ENCODE measurements around the gene CHM. TPM values are rescaled to one million over a fixed set of nuclear protein-coding genes. Genes with fewer than 3 reads are reported as not detected.
"Not testable (repeated sequence)": the region's sequence is repeated elsewhere in the genome, so short reads cannot be mapped to it uniquely, and the experiment has no call there.

The CHM gene
- polyA plus RNA-seq, 3 donors from 2014 or later = 5.8 to 9.7 (median 5.9) TPM

DNA sequence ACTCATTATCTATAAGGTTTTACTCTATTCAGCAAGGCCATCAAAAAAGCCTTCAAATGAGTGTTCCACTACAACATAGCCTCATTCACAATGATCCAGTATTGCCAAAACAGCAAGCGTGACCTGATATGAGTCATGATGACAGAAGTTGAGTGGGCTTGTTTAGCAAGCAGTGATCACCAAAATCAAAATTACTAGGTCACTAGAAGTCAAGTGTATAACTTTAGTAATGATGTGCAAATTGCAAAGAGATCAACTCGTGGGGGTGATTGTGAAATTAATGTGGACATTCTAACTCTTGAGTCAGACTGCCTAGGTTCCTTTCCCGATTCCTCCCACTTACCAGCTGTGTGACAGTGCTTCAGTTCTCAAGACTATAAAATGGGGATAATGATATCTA, 124.5 kb downstream of the CHM start:
- H3K36me3 Mint-ChIP-seq = peaks cover 0 to 5% (median 0%) of the 10 kb centered on the region in 3 donors
- H3K27ac Mint-ChIP-seq = no peak overlapping the region
- peaks cover 11 to 13% of the 10 kb centered on the region in 2 donors for H3K4me1 Mint-ChIP-seq
- no peaks in the 10 kb centered on the region for H3K9me3 Mint-ChIP-seq
- H3K4me3 Mint-ChIP-seq = no peak overlapping the region
- peaks cover 0 to 2% (median 0%) of the 10 kb centered on the region in 3 donors for H3K27me3 Mint-ChIP-seq (ENCODE audit: low read depth in 3 of 3)
- DNase-seq = no peak

DNA sequence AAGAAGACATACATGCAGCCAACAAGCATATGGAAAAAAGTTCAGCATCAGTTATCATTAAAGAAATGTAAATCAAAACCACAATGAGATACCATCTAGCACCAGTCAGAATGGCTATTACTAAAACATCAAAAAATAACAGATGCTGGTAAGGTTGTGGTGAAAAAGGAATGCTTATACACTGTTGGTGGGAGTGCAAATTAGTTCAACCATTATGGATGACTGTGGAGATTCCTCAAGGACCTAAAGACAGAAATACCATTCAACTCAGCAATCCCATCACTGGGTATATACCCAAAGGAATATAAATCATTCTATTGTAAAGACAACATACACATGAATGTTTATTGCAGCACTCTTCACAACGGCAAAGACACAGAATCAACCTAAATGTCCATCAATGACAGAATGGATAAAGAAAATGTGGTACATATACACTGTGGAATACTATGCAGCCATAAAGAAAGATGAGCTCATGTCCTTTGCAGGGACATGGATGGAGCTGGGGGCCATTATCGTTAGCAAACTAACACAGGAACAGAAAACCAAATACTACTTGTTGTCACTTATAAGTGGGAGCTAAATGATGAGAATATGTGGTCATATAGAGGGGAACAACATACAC, 130.6 kb downstream of the CHM start:
- H3K27ac Mint-ChIP-seq = peak overlapping the region in 1 of 6 donors; percentile 50
- H3K4me1 Mint-ChIP-seq = peaks cover 23 to 33% of the 10 kb centered on the region in 2 donors
- H3K9me3 Mint-ChIP-seq; H3K36me3 Mint-ChIP-seq; H3K27me3 Mint-ChIP-seq (ENCODE audit: low read depth in 3 of 3); H3K4me3 Mint-ChIP-seq; DNase-seq: not testable (repeated sequence)

DNA sequence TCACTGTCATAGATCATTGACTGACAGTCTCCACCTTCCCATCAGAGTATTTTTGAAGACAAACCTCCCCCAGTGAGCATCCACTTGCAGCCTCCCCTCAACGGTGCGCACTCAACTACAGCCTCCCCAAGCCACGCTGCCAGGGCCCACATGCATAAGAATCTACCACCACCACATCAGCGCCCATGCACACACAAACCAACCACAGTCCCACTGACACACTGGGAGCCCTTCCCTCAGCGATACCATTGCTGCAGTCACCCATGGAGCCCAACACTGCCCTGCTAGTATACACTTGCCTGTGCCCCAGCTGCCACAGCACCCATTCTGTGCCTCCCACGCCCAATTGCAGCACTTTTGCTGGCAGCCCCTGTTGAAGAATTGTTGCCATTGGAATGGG, 132.9 kb downstream of the CHM start:
- Mint-ChIP-seq H3K4me1 (peaks cover 23 to 33% of the 10 kb centered on the region in 2 donors), H3K27me3 (ENCODE audit: low read depth in 3 of 3) (peaks cover 0 to 2% (median 0%) of the 10 kb centered on the region in 3 donors)

DNA sequence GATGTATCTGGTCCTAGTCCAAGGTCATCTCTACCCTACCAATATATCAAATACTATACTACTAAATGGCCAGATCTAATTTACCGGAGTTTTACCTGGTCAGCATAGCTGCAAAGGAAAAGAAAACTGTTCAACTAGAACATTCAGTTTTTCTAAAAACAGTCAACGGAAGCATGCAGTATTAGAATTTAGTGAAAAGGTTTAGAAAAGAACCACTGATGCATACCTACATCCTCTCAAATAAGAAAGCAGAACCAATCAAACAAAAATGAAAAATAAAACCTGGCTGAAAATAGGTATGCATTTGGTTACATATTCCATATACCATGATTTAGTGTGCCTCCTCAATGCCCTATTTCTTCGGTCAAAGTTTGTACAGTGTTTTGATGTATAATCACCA, 140.0 kb downstream of the CHM start:
- Mint-ChIP-seq H3K27me3 (ENCODE audit: low read depth in 3 of 3) (peaks cover 0 to 5% (median 0%) of the 10 kb centered on the region in 3 donors), H3K27ac (no peak overlapping the region), H3K9me3 (no peaks in the 10 kb centered on the region), H3K4me1 (no peaks in the 10 kb centered on the region), H3K4me3 (no peak overlapping the region), H3K36me3 (no peaks in the 10 kb centered on the region)
- DNase-seq = no peak

More for the DNA sequence above, 132.9 kb downstream of the CHM start:
- Mint-ChIP-seq H3K27ac (no peak overlapping the region), H3K36me3 (peaks cover 0 to 5% (median 0%) of the 10 kb centered on the region in 3 donors), H3K4me3 (no peak overlapping the region), H3K9me3 (no peaks in the 10 kb centered on the region)
- DNase-seq = no peak

DNA sequence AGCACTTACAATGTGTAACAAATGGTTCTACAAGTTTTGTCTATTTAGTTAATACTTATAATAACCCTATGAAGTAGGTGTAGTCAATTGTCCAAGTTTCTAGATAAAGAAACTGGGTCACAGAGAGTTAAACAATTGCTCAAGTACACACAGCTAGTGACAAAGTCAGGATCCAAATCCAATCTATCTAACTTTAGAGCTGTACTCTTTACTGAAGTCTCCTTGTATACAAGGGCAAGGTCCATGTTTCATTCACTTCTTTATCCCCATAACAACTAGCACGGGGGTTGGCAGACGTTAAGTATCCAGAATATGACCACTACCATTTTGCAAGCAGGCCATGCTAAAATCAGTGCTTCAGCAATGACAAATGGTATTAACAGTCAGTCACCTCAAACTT, 141.0 kb downstream of the CHM start:
- Mint-ChIP-seq H3K36me3 (no peaks in the 10 kb centered on the region), H3K4me3 (no peak overlapping the region), H3K27ac (no peak overlapping the region), H3K27me3 (ENCODE audit: low read depth in 3 of 3) (peaks cover 0 to 5% (median 0%) of the 10 kb centered on the region in 3 donors), H3K9me3 (no peaks in the 10 kb centered on the region), H3K4me1 (no peaks in the 10 kb centered on the region)
- no peak for DNase-seq

DNA sequence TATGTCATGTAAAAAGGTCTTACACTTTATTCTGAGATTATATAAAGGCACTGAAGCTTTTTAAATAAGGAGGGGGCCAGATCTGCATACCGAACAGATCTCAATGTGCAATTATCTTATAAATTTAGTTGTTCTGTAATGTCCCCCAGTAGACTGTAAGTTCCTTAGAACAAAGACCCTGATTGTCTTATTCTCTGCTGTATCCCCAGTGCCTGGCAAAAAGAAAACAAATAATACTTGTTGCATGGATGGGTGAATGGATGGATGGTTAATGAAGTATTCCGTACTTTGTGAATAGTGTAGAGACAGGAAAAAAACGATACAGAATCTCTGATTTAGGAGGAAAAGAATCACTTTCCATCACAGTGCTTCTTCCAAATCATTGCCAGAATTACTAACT, 141.5 kb downstream of the CHM start:
- no peak overlapping the region for H3K27ac Mint-ChIP-seq
- H3K4me3 Mint-ChIP-seq = no peak overlapping the region
- no peaks in the 10 kb centered on the region for H3K9me3 Mint-ChIP-seq
- H3K27me3 Mint-ChIP-seq (ENCODE audit: low read depth in 3 of 3) = peaks cover 0 to 5% (median 0%) of the 10 kb centered on the region in 3 donors
- H3K36me3 Mint-ChIP-seq = no peaks in the 10 kb centered on the region
- DNase-seq = no peak
- H3K4me1 Mint-ChIP-seq = no peaks in the 10 kb centered on the region

DNA sequence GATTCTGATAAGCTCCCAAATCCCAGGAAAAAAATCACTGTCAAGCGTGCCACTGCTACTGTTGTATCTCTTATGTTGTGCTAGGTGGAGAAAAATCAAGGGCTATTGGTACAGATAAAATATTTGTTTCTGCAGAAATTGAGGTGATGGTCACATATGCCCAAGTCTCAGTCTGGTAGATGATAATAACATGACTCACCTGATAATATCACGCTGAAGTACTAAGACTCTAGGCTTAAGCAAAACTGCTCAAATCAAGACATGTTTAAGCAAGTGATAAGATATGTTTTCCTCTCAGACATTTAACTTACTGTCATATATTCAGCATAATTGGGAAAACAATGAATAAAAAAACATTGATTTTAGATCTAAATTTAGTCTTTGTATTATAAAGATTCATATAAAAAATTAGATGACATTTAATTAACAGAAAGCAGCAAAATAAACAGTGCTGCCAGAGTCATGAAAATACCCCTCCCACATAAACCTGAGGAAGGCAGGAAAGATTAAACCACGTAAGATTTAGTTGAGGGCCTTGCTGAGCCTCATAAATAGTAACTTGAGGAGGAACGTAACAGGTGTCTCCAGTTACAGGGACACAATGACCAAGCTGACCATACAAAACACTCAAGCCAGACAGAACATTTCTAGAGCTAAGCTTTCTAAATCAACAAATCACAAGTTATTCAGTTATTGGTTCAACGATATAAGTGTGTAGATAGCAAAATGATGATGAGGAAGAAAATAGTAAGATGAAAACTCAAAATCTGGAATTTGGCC, 143.5 kb downstream of the CHM start:
- H3K36me3 Mint-ChIP-seq = no peaks in the 10 kb centered on the region
- H3K27me3 Mint-ChIP-seq (ENCODE audit: low read depth in 3 of 3) = peaks cover 0 to 5% (median 0%) of the 10 kb centered on the region in 3 donors
- H3K4me3 Mint-ChIP-seq = no peak overlapping the region

GRCh38 chrX:85897362-85898126, 149.8 kb downstream of the CHM start:
- Mint-ChIP-seq H3K4me1 (no peaks in the 10 kb centered on the region), H3K4me3 (no peak overlapping the region), H3K9me3 (no peaks in the 10 kb centered on the region), H3K27ac (no peak overlapping the region), H3K36me3 (peaks cover 5 to 7% (median 5%) of the 10 kb centered on the region in 3 donors), H3K27me3 (ENCODE audit: low read depth in 3 of 3) (peaks cover 0 to 7% (median 0%) of the 10 kb centered on the region in 3 donors)
- no peak for DNase-seq

More for the DNA sequence above, 143.5 kb downstream of the CHM start:
- Mint-ChIP-seq H3K4me1 (no peaks in the 10 kb centered on the region), H3K9me3 (no peaks in the 10 kb centered on the region), H3K27ac (no peak overlapping the region)
- DNase-seq = no peak

DNA sequence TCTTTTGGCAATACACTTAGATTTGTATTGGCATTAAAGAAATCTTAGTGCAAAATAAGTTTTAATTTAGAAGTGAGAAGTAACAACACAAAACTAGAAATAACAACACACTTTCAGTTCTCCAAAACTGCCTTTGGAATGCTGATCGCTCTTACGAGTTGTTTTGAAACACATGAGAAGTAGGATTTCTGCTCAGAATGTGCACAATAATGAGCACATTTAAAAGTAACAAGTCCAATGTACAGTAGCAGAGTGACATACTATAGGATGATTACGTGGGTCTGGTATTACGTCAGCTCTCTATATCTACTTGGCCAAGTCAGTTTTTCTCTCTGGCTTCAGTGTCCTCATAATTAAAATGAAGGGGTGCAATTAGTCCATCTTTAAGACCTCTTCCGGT, 164.8 kb downstream of the CHM start:
- no peak overlapping the region for H3K27ac Mint-ChIP-seq
- no peak overlapping the region for H3K4me3 Mint-ChIP-seq
- H3K36me3 Mint-ChIP-seq = peaks cover 0 to 7% (median 4%) of the 10 kb centered on the region in 3 donors
- no peaks in the 10 kb centered on the region for H3K9me3 Mint-ChIP-seq
- H3K4me1 Mint-ChIP-seq = no peaks in the 10 kb centered on the region
- DNase-seq = no peak
- H3K27me3 Mint-ChIP-seq (ENCODE audit: low read depth in 3 of 3) = peaks cover 0 to 2% (median 0%) of the 10 kb centered on the region in 3 donors

DNA sequence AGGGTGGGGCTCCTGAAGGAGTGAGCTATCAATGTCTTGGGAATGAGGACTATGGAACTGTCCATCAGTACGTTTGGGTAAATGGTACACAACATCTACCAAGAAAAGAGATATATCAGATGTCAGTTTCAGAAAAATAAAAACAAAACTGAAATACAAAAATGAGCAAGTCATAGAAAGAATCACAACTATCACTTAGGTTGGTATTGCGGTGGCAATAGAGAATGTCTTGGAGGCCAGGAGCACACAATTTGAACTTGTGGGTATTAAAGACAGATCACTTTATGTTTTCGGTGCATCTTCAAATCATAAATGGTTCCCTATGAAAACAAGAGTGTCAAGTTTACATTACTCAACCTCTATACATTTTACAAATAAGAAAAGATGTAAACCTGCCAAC, 176.8 kb downstream of the CHM start:
- Mint-ChIP-seq H3K36me3 (peaks cover 20 to 46% (median 35%) of the 10 kb centered on the region in 3 donors), H3K4me3 (no peak overlapping the region), H3K4me1 (no peaks in the 10 kb centered on the region), H3K9me3 (peaks cover 0 to 4% (median 0%) of the 10 kb centered on the region in 6 donors), H3K27me3 (ENCODE audit: low read depth in 3 of 3) (peaks cover 0 to 2% (median 2%) of the 10 kb centered on the region in 3 donors), H3K27ac (no peak overlapping the region)
- DNase-seq = no peak

GRCh38 chrX:85865324-85865723, 182.0 kb downstream of the CHM start:
- H3K27ac Mint-ChIP-seq = no peak overlapping the region

DNA sequence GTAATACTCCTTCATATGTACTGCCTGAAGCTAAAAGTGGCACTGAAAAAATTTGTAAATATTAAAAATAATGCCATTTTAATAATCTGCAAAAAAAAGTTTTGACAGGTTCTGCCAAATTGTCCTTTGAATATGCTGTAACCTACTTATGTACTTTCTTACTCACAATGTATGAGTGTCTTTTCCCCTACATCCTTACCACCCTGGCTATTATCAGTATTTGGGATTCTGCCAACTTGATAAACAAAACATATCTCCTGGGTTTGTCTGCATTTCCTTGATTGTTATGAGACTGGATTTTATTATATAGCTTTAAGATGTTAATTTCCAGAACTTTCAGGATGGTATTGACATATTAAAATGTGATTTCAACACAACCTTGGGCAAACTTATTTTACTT, 187.9 kb downstream of the CHM start:
- Mint-ChIP-seq H3K9me3 (no peaks in the 10 kb centered on the region), H3K27me3 (ENCODE audit: low read depth in 3 of 3) (peaks cover 0 to 5% (median 3%) of the 10 kb centered on the region in 3 donors), H3K4me3 (no peak overlapping the region), H3K27ac (no peak overlapping the region), H3K4me1 (no peaks in the 10 kb centered on the region), H3K36me3 (peaks cover under 1 to 12% (median 5%) of the 10 kb centered on the region in 3 donors)
- DNase-seq = no peak

More at GRCh38 chrX:85865324-85865723, 182.0 kb downstream of the CHM start:
- Mint-ChIP-seq H3K27me3 (ENCODE audit: low read depth in 3 of 3) (peaks cover 2 to 5% (median 2%) of the 10 kb centered on the region in 3 donors), H3K4me3 (no peak overlapping the region), H3K4me1 (no peaks in the 10 kb centered on the region), H3K9me3 (peaks cover 0 to 8% (median 0%) of the 10 kb centered on the region in 6 donors), H3K36me3 (peaks cover 29 to 55% (median 50%) of the 10 kb centered on the region in 3 donors)
- no peak for DNase-seq

GRCh38 chrX:85851418-85851817, 195.9 kb downstream of the CHM start:
- DNase-seq = no peak
- H3K27me3 Mint-ChIP-seq (ENCODE audit: low read depth in 3 of 3) = peaks cover 0 to 4% (median 3%) of the 10 kb centered on the region in 3 donors
- no peaks in the 10 kb centered on the region for H3K4me1 Mint-ChIP-seq
- H3K4me3 Mint-ChIP-seq = no peak overlapping the region
- peaks cover 0 to 6% (median 0%) of the 10 kb centered on the region in 3 donors for H3K36me3 Mint-ChIP-seq
- H3K9me3 Mint-ChIP-seq = peaks cover 0 to 4% (median 0%) of the 10 kb centered on the region in 6 donors
- H3K27ac Mint-ChIP-seq = no peak overlapping the region
